Lung (tissue), 12 donors: ENCODE data around the gene MAN2B2. TPM values are rescaled to one million over a fixed set of nuclear protein-coding genes. Genes with fewer than 3 reads are reported as not detected.

Experiments used
- ATAC-seq: fragments of 200-7000 bp; cut with Tn5 transposase; one replicate; pipeline ENCODE4 v1.9.1; 2020; ENCODE audit warnings: moderate number of reproducible peaks; ENCODE audit not compliant: insufficient read depth, low FRiP score
- DNase-seq, 3 donors: peaks; one replicate each; pipeline ENCODE4 v3.0.0-alpha.2; 2013 to 2017
- H3K27ac ChIP-seq, 2 donors: one replicate each; pipeline ENCODE4 v1.5.1; 2013; ENCODE audit warnings: mild to moderate bottlenecking in 2 of 2, moderate library complexity in 2 of 2, control low read depth in 1 of 2, inconsistent platforms in 1 of 2, low read depth in 1 of 2, low read length in 1 of 2
- H3K27me3 ChIP-seq, 3 donors: one replicate each; pipeline ENCODE4 v1.5.1; 2013; ENCODE audit warnings: low read length in 2 of 3; ENCODE audit not compliant: control insufficient read depth in 3 of 3, insufficient read depth in 3 of 3
- H3K36me3 ChIP-seq, 4 donors: one replicate each; pipeline ENCODE4 v1.5.1; 2013; ENCODE audit warnings: low read length in 4 of 4, mild to moderate bottlenecking in 1 of 4, moderate library complexity in 1 of 4; ENCODE audit not compliant: control insufficient read depth in 4 of 4, insufficient read depth in 4 of 4
- H3K4me1 ChIP-seq, 5 donors: one replicate each; pipeline ENCODE4 v1.5.1; 2013; ENCODE audit warnings: low read length in 5 of 5, mild to moderate bottlenecking in 2 of 5, moderate library complexity in 1 of 5; ENCODE audit not compliant: control insufficient read depth in 5 of 5, insufficient read depth in 5 of 5
- H3K4me3 ChIP-seq: one replicate; pipeline ENCODE4 v1.5.1; 2013; ENCODE audit warnings: mild to moderate bottlenecking, control low read depth, moderate library complexity
- H3K9ac ChIP-seq, 2 donors: one replicate each; pipeline ENCODE4 v1.5.1; 2013; ENCODE audit warnings: low read length in 2 of 2, control low read depth in 1 of 2; ENCODE audit not compliant: insufficient read depth in 1 of 2
- H3K9me3 ChIP-seq, 4 donors: one replicate each; pipeline ENCODE4 v1.5.1; 2013; ENCODE audit warnings: low read length in 3 of 4, mild to moderate bottlenecking in 1 of 4, moderate library complexity in 1 of 4; ENCODE audit not compliant: control insufficient read depth in 4 of 4, insufficient read depth in 3 of 4
- WGBS, 2 donors: extraction: QIAGEN DNeasy Blood & Tissue Kit; methylation state at CpG; one replicate each; pipeline ENCODE4 v1.1.7; 2013; 5-methylcytosine and 5-hydroxymethylcytosine counted together
- polyA plus RNA-seq, 2 donors: library from polyadenylated mRNA; stranded (reverse); fragments of 200-250 nt; gene quantifications; one replicate each; pipeline ENCODE4 v1.2.1, GENCODE V29; 2013
- total RNA-seq, 2 donors: library from RNA; depleted of rRNA in 1 of 2; stranded (reverse); fragments of >200 nt in 1 of 2; gene quantifications; one replicate each; pipeline ENCODE4 v1.2.1, GENCODE V29; 2014 to 2021
- TF ChIP-seq, protein P1 (sequence below): IDR thresholded peaks from 2 replicates; pipeline ENCODE4 v1.5.1; 2012; ENCODE audit warnings: mild to moderate bottlenecking; ENCODE audit errors: control extremely low read depth, extremely low read depth
- donor health status: control.
- donor health status: control.
- donor health status: Bipolar disorder and iron deficiency.
- donor health status: healthy.
- donor health status: DM: yes; HTN: yes; CAD: no.

The MAN2B2 gene
- total and polyA plus RNA-seq, 4 donors: 6.5 to 36.1 (median 16.5) TPM

GRCh38 chr4:6580353-6580752, 5.4 kb downstream of the MAN2B2 start:
- Histone ChIP-seq H3K4me1 (peaks cover 0 to 5% (median 0%) of the 10 kb centered on the region in 5 donors), H3K27me3 (no peaks in the 10 kb centered on the region), H3K9ac (no peak overlapping the region), H3K4me3 (no peak overlapping the region), H3K36me3 (peaks cover 3 to 42% (median 17%) of the 10 kb centered on the region in 4 donors), H3K9me3 (peaks cover 0 to 14% (median 3%) of the 10 kb centered on the region in 4 donors), H3K27ac (no peak overlapping the region)
- TF ChIP-seq, protein P1, sequence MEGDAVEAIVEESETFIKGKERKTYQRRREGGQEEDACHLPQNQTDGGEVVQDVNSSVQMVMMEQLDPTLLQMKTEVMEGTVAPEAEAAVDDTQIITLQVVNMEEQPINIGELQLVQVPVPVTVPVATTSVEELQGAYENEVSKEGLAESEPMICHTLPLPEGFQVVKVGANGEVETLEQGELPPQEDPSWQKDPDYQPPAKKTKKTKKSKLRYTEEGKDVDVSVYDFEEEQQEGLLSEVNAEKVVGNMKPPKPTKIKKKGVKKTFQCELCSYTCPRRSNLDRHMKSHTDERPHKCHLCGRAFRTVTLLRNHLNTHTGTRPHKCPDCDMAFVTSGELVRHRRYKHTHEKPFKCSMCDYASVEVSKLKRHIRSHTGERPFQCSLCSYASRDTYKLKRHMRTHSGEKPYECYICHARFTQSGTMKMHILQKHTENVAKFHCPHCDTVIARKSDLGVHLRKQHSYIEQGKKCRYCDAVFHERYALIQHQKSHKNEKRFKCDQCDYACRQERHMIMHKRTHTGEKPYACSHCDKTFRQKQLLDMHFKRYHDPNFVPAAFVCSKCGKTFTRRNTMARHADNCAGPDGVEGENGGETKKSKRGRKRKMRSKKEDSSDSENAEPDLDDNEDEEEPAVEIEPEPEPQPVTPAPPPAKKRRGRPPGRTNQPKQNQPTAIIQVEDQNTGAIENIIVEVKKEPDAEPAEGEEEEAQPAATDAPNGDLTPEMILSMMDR: no peak
- 96 to 99% methylated on average over 6 of the region's 6 CpGs for WGBS, 2 donors
- ATAC-seq (no peak), DNase-seq (no peak)

GRCh38 chr4:6581566-6582121, 6.7 kb downstream of the MAN2B2 start:
- no peak overlapping the region for H3K27ac ChIP-seq
- H3K4me1 ChIP-seq: no peaks in the 10 kb centered on the region
- H3K9ac ChIP-seq: no peak overlapping the region
- 95 to 98% methylated on average over 10 to 11 of the region's 11 CpGs for whole genome bisulfite sequencing, 2 donors
- no peak for ATAC-seq
- no peaks in the 10 kb centered on the region for H3K27me3 ChIP-seq
- peaks cover 0 to 17% (median 3%) of the 10 kb centered on the region in 4 donors for H3K9me3 ChIP-seq
- H3K36me3 ChIP-seq: peaks cover 3 to 46% (median 17%) of the 10 kb centered on the region in 4 donors
- DNase-seq: no peak
- TF ChIP-seq, protein P1: no peak
- no peak overlapping the region for H3K4me3 ChIP-seq

- no peaks in the 10 kb centered on the region for H3K27me3 ChIP-seq
- H3K4me3 ChIP-seq: no peak overlapping the region
- H3K9me3 ChIP-seq: peaks cover 0 to 17% (median 3%) of the 10 kb centered on the region in 4 donors
- no peak for ATAC-seq
- no peaks in the 10 kb centered on the region for H3K4me1 ChIP-seq
- WGBS, 2 donors: 97 to 98% methylated on average over 4 of the region's 4 CpGs
- H3K27ac ChIP-seq: no peak overlapping the region
- TF ChIP-seq, protein P1: no peak
- DNase-seq: no peak
- no peak overlapping the region for H3K9ac ChIP-seq
- peaks cover 3 to 44% (median 17%) of the 10 kb centered on the region in 4 donors for H3K36me3 ChIP-seq
Measured at GRCh38 chr4:6582889-6583490, 8.0 kb downstream of the MAN2B2 start.
